DMS153 treated with DMSO at 0.1 percent for 48 hours (cell line): ENCODE measurements around the gene HEBP1.
"Not testable (repeated sequence)": the region's sequence is repeated elsewhere in the genome, so short reads cannot be mapped to it uniquely, and the experiment has no call there.

Experiments
- DNase-seq: peaks from one replicate; lab custom pipeline; 2025; ENCODE audit not compliant: unreplicated experiment; lab: John Stamatoyannopoulos, UW

Gene HEBP1

GRCh38 chr12:12999959-13000615, at the start of gene HEBP1:
Gene HEBP1, minus strand, starts transcription at chr12:13000265. Its CDS starts 151 bp downstream, at chr12:13000114.
- peak; percentile 86 for DNase-seq

- no peak for DNase-seq
These were observed 49.8 kb upstream of the HEBP1 start for GRCh38 chr12:13049816-13050215.

DNA sequence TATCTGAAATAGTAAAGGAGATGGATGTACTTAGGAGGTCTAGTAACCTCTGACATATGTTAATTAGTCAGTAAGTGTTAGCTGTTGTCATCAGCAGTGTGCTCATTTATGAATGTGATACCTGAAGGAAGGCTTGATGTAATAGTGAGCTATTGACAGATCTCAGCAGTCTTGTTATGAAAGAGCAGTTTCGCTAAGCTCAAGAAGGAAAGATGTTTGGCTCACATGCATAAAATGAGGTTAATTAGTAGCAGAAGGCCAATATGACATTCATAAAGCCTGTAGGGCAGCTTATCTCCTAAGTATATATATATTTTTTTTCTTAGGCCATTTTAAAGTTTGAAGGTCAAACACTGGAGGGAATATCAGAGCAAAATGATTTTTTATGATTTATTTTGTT, 46.9 kb upstream of the HEBP1 start:
- DNase-seq: no peak

DNA sequence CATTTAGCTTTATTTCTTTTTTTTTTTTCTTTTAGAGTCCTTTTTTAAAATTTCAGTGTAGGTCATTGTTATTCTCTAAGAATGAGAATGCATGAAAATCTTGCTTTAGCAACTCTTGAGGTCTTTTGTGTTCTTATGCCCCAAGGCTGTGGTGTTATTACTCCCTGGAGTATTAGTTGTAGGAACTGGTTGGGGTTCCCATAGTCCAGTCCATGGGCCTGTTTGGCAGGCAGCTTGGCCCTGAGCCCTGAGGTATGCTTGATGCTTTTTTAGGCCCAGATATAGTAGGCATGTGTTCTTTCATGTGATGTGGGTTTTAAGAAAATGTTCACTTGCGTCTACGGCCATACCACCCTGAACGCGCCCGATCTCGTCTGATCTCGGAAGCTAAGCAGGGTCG, 45.8 kb upstream of the HEBP1 start:
- DNase-seq: no peak

DNA sequence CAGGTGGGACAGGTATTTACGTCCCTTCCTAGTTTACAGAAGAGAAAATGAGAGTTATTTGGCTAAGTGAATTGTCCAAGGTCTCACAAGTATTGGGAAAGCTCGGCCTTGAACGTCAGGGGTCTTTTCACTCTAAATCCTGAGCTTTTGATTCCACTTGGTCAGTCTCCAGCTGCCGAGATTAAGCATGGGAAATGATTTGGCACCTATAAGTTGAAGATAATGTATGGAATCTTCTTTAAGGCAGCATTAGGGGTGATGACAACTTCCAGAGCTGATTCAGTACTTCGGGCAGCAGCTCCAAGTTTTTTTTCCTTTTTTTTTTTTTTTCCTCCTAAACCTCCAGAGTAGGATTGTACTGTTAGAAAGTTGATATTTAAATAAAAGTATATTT, 44.8 kb upstream of the HEBP1 start:
- DNase-seq: no peak

DNA sequence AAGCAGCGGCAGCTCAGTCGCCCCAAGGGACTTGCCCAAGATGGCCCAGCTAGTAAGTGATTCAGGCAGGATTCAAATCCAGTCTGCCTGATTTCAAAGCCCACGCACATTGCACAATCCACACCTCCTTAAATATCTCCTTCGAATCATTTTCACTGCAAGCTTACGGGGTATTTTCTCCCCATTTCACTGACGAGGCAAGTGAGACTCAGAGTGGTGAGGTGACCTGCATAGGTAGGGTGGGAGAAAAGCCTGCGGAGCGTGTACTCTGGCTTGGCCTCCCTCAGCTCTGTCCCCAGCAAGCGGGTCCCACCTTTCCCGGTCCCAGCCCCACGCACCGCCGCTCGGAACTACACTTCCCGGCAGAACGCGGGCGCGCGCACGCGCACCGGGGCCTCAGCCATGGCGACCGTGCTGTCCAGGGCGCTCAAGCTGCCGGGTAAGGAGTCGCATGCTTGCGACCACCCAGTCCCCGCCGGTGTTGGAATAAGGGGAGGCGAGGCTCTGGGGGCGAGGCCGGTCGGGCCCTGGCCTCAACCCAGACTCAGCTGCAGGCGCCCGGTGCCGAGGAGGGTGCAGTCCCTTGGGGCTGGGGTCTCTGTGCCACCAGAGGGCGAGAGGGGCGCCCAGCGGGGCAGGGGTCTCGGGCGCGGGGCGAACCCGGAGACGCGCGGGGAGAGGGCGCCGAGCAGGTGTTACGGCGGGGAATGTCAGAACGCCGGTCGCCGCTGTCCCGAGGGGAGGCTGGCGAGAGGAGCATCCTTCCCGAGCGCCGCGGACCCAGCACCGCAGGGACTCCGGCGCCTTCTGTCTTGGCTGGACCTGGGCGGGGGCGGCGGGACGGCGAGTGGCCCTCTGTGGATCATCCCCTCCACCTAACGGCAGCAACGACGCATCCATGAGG, 44.2 kb upstream of the HEBP1 start, which contains the start of gene FAM234B:
Gene FAM234B, plus strand, starts transcription at position 380 of the 904 bp plus-strand sequence. Its CDS starts 23 bp downstream, at position 403.
- DNase-seq: peak; percentile 13

- DNase-seq: no peak
These were observed 42.7 kb upstream of the HEBP1 start for GRCh38 chr12:13042666-13043230.

DNA sequence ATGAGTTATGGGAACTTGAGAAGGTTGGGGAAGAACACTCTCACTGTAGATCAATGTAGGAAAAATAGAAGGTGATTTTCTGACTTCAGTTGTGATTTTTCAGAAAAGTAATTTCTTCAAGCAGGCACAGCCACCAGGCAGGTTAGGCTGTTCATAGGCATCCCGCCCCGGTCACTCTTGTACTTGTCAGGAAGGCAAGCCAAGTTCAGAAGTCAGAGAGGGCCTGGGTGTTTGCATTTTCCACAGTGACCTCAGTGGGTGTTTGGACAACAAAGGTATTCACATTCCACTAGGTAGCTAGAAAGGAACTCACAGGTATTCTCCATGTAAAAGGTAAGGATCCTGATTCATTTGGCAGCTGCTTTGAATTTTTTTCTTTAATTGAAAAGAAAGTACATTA, 41.2 kb upstream of the HEBP1 start:
- no peak for DNase-seq

DNA sequence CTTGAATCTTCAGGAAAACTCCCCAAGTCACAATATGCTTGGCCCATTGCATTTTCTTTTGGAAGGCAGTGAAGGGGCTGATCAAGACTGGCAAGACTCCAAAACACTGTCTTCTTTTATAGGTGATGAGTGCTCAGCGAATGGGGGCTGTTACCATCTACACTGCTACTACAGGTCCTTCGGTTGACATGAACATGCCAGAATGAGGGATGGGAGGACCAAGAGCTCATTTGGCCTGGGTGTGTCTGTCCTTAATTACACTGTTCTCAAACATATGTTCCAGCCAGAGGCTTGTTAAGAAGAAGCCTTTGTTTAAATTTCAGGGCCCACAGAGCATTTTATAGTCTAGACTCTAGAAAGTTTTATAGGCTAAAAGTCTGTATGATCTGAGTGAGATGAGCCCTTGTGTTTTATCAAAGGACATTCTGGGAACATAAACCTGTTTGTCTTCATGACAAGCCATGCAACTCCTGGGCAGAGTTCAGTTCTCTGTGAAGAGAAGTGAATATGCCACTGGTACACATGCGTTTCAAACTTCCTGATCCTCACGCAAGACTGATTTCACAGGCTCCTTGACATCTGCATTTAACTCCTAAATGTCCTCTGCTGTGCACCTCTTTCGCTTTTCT, 39.4 kb upstream of the HEBP1 start:
- DNase-seq: no peak

- DNase-seq: no peak
These were observed 38.6 kb upstream of the HEBP1 start for GRCh38 chr12:13038491-13039161.

GRCh38 chr12:13036881-13037280, 36.8 kb upstream of the HEBP1 start:
- no peak for DNase-seq

DNA sequence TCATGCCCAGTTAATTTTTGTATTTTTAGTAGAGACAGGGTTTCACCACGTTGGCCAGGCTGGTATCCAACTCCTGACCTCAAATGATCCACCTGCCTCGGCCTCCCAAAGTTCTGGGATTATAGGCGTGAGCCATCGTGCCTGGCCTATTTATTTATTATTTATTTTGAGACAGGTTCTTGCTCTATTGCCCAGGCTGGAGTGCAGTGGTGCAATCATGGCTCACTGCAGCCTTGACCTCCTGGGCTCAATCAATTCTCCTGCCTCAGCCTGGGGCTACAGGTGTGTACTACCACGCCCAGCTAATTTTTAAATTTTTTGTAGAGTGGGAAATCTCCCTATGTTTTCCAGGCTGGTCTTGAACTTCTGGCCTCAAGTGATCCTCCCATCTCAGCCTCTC, 35.3 kb upstream of the HEBP1 start:
- DNase-seq: not testable (repeated sequence)

DNA sequence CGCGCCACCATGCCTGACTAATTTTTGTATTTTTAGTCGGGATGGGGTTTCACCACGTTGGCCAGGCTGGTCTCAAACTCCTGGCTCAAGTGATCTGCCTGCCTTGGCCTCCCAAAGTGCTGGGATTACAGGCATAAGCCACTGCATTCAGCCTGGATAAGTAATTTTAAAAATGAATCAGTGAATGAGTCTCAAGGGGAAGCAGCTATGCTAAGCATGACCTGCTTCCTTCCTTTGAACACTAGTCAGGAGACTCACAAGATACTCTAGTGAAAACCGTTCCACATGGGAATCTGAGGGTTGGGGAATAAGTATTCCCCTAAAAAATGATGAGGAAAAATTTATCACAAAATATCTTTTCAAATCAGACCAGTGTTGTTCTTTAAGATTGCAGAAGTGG, 33.4 kb upstream of the HEBP1 start:
- no peak for DNase-seq

DNA sequence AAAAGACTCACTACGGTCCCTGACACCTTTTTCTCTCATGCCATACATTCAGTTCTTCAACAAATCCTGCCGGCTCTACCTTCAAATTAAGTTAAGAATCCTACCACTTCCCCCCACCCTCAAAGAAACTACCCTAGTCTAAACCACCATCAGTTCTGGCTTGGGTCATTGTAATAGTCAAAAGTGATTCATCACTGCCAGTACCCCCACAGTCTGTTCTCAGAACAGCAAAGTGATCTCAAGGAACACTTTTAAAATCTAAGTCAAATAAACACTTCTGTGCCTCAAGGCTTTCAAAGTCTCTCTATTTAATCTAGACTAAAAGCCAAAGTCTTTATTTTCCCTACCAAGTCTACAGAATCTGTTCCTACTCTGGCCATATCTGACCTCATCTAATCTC, 32.1 kb upstream of the HEBP1 start:
- no peak for DNase-seq

GRCh38 chr12:13030541-13031291, 30.7 kb upstream of the HEBP1 start:
- DNase-seq: no peak

- DNase-seq: no peak
These were observed 28.9 kb upstream of the HEBP1 start for GRCh38 chr12:13028825-13029570.

DNA sequence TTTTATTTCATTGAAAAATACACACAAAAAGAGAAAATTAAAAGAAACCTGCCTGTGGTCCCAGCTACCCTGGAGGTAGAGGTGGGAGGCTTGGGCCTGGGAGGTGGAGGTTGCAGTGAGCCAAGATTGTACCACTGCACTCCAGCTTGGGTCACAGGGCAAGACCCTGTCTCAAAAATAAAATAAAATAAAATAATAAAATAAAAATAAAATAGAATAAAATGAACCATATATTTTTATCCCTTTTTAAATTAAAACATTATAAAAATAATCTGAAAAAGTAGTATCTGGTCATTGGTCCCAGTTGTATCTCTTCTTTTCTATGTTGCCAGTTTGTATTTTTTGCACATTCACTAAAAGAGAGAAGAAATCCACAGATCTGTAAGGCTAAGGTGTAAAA, 27.4 kb upstream of the HEBP1 start:
- no peak for DNase-seq

DNA sequence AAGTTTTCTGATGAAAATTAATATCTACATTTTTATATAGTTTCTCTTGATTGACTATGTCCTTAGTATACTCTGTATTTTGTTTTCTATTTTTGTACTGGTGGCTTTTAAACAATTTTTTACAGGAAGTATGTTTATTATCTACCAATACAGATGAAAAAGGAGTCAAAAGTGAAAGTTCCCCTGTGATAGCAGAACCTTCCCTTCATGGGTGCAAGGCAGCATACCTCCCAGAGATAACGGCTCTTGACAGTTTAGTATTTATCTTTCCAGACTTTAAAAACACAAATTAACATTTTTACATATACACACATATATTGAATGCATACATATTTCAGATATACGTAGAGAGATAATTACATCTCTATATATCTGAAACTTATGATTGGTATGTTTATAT, 27.0 kb upstream of the HEBP1 start:
- DNase-seq: no peak

- no peak for DNase-seq
These were observed 26.2 kb upstream of the HEBP1 start for GRCh38 chr12:13026286-13026685.

DNA sequence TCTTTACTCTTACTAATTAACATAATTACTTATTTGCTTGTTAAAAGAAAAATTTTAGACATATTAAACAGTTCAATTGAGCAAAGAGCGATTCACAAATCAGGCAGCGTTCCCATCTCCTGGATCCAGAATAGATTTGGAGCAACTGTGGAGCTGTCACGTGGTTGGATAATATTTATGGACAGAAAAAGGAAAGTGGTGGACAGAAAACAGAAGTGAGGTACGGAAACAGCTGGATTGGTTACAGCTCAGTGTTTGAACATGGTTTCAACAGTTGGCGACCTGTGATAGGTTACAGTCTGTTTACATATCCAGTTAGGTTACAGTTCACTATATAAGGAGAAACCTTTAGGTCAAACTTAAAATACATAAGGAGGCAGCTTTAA, 24.5 kb upstream of the HEBP1 start:
- DNase-seq: no peak
